Keratinocyte (primary cell): Measurements from ENCODE around the gene ARMS2. TPM values are rescaled to one million over a fixed set of nuclear protein-coding genes. Genes with fewer than 3 reads are reported as not detected.

Experiments used
- DNase-seq: peaks from one replicate; pipeline ENCODE4 v3.0.0-alpha.2; 2011; ENCODE audit warnings: low read depth, missing footprints, low spot score
- FAIRE-seq: peaks from 2 replicates; lab custom pipeline; 2011; peaks lifted over from hg19 to GRCh38; lab: Jason Lieb, UNC
- H2AFZ ChIP-seq: 2 replicates; pipeline ENCODE4 v1.6.0; 2012; ENCODE audit warnings: low read length, control low read depth, inconsistent platforms; ENCODE audit not compliant: control insufficient read depth
- H3K27ac ChIP-seq: 2 replicates; pipeline ENCODE4 v1.5.1; 2011; ENCODE audit warnings: low read length; ENCODE audit not compliant: control insufficient read depth, insufficient read depth
- H3K27me3 ChIP-seq: 3 replicates; pipeline ENCODE4 v1.6.0; 2011; ENCODE audit warnings: low read length; ENCODE audit not compliant: control insufficient read depth, insufficient read depth; ENCODE audit errors: extremely low read depth
- H3K36me3 ChIP-seq, 2 experiments: 2 replicates in 1 of 2; 3 replicates in 1 of 2; pipeline ENCODE4 v1.5.1; 2011; ENCODE audit warnings: low read length in 2 of 2, mild to moderate bottlenecking in 1 of 2; ENCODE audit not compliant: control insufficient read depth in 2 of 2, insufficient read depth in 2 of 2; ENCODE audit errors: extremely low read depth in 1 of 2
- H3K4me1 ChIP-seq: 3 replicates; pipeline ENCODE4 v1.5.1; 2011; ENCODE audit warnings: low read length; ENCODE audit not compliant: control insufficient read depth, insufficient read depth; ENCODE audit errors: extremely low read depth
- H3K4me2 ChIP-seq: 3 replicates; pipeline ENCODE4 v1.6.0; 2011; ENCODE audit warnings: low read depth, low read length; ENCODE audit not compliant: control insufficient read depth, insufficient read depth; ENCODE audit errors: extremely low read depth
- H3K4me3 ChIP-seq, 3 experiments: fragments of 200-600 bp in 1 of 3; sonication (generic) in 1 of 3; 2 replicates in 2 of 3; 3 replicates in 1 of 3; pipeline ENCODE4 v1.5.1; 2011 to 2016; ENCODE audit warnings: low read length in 3 of 3, mild to moderate bottlenecking in 3 of 3, control low read depth in 2 of 3, inconsistent platforms in 1 of 3, low read depth in 1 of 3, mixed read lengths in 1 of 3, mixed run types in 1 of 3, moderate library complexity in 1 of 3; ENCODE audit not compliant: control insufficient read depth in 2 of 3, insufficient read depth in 2 of 3; ENCODE audit errors: extremely low read depth in 1 of 3
- H3K79me2 ChIP-seq: 2 replicates; pipeline ENCODE4 v1.6.0; 2012; ENCODE audit warnings: low read length; ENCODE audit not compliant: control insufficient read depth, insufficient read depth
- H3K9ac ChIP-seq: 3 replicates; pipeline ENCODE4 v1.6.0; 2011; ENCODE audit warnings: low read length; ENCODE audit not compliant: control insufficient read depth, insufficient read depth; ENCODE audit errors: extremely low read depth
- H3K9me1 ChIP-seq: 3 replicates; pipeline ENCODE4 v1.6.0; 2011; ENCODE audit warnings: low read length; ENCODE audit not compliant: control insufficient read depth, insufficient read depth; ENCODE audit errors: extremely low read depth
- H3K9me3 ChIP-seq: 2 replicates; pipeline ENCODE4 v1.5.1; 2012; ENCODE audit warnings: low read depth, low read length; ENCODE audit not compliant: control insufficient read depth
- H4K20me1 ChIP-seq: 3 replicates; pipeline ENCODE4 v1.6.0; 2011; ENCODE audit warnings: low read length; ENCODE audit not compliant: control insufficient read depth, insufficient read depth; ENCODE audit errors: extremely low read depth
- CTCF ChIP-seq, 3 experiments: IDR thresholded peaks in 1 of 3; conservative IDR thresholded peaks in 1 of 3; optimal IDR thresholded peaks in 1 of 3; 2 replicates in 2 of 3; 3 replicates in 1 of 3; pipeline versions ENCODE3 to v1.5.1; 2011; ENCODE audit warnings: low read length in 3 of 3, mild to moderate bottlenecking in 3 of 3, moderate library complexity in 2 of 3, control low read depth in 1 of 3, inconsistent platforms in 1 of 3; ENCODE audit not compliant: insufficient read depth in 2 of 3; ENCODE audit errors: extremely low read depth in 1 of 3
- EZH2 ChIP-seq: IDR thresholded peaks from one replicate; pipeline ENCODE4 v1.6.1; 2012; ENCODE audit warnings: inconsistent platforms, mild to moderate bottlenecking, low read length, moderate library complexity
- dilution Hi-C: fragments of 300-500 bp; cut with MboI; formaldehyde crosslinking; loops from one replicate; pipeline ENCODE4 v1.7.0; 2020; ENCODE audit warnings: low sequenced_read_pairs; ENCODE audit not compliant: extremely low pct_ligation_motif_present
- polyA plus RNA-seq, 5 experiments: library from polyadenylated mRNA; depleted of rRNA in 3 of 5; stranded (reverse) in 3 of 5; stranded (forward) in 1 of 5; unstranded in 1 of 5; fragments of >200 nt; gene quantifications; 1 replicate in 1 of 5; 2 replicates in 3 of 5; 3 replicates in 1 of 5; pipeline versions ENCODE4 v1.2.1 to v1.2.3, GENCODE V29; 2011 to 2012; ENCODE audit warnings: missing spikeins in 2 of 5, low read depth in 1 of 5, low replicate concordance in 1 of 5

The ARMS2 gene
- polyA plus RNA-seq, 1 donor (not counting 4 experiments of a cell fraction or from before 2014, with no cell fraction given) = 0.08 TPM

- peak overlapping the region; percentile 25 for H3K4me2 ChIP-seq
- no peaks in the 10 kb centered on the region for H3K9me1 ChIP-seq
Observed at GRCh38 chr10:122492999-122493481, 38.6 kb downstream of the ARMS2 start.

GRCh38 chr10:122493761-122494160 is 39.3 kb downstream of the ARMS2 start:
- Histone ChIP-seq H3K9me1 (no peaks in the 10 kb centered on the region), H3K4me3 (peak overlapping the region in 2 of 3 experiments; percentile 21 to 32), H3K27ac (peak overlapping the region; percentile 23), H3K36me3 (peaks cover 4 to 6% of the 10 kb centered on the region in 2 experiments), H3K79me2 (peaks cover 5% of the 10 kb centered on the region), H3K9me3 (no peaks in the 10 kb centered on the region), H4K20me1 (no peaks in the 10 kb centered on the region), H3K4me2 (peak overlapping the region; percentile 44), H3K27me3 (no peaks in the 10 kb centered on the region), H3K4me1 (peaks cover 61% of the 10 kb centered on the region), H3K9ac (no peak overlapping the region), H2AFZ (no peak overlapping the region)
- DNase-seq (no peak), FAIRE-seq (no peak)
- dilution Hi-C loops = no loop called here
- TF ChIP-seq CTCF (optimal IDR thresholded peaks at IDR 0.05 in 1 of 3, IDR thresholded peaks at IDR 0.05 in 1 of 3, conservative IDR thresholded peaks at IDR 0.05 in 1 of 3; ENCODE audit: extremely low read depth in 1 of 3, insufficient read depth in 2 of 3, low read length in 3 of 3) = no peak
- no peak for TF ChIP-seq EZH2

More at GRCh38 chr10:122492999-122493481, 38.6 kb downstream of the ARMS2 start:
- TF ChIP-seq CTCF (optimal IDR thresholded peaks at IDR 0.05 in 1 of 3, IDR thresholded peaks at IDR 0.05 in 1 of 3, conservative IDR thresholded peaks at IDR 0.05 in 1 of 3; ENCODE audit: extremely low read depth in 1 of 3, insufficient read depth in 2 of 3, low read length in 3 of 3) (no peak), EZH2 (no peak)
- H3K79me2 ChIP-seq = peaks cover 5% of the 10 kb centered on the region
- H3K27me3 ChIP-seq = no peaks in the 10 kb centered on the region
- peaks cover 61% of the 10 kb centered on the region for H3K4me1 ChIP-seq
- H4K20me1 ChIP-seq = no peaks in the 10 kb centered on the region
- DNase-seq (no peak), FAIRE-seq (peak; percentile 89)
- dilution Hi-C loops = no loop called here
- H3K27ac ChIP-seq = no peak overlapping the region
- H2AFZ ChIP-seq = no peak overlapping the region
- no peak overlapping the region for H3K9ac ChIP-seq
- no peak overlapping the region for H3K4me3 ChIP-seq
- no peaks in the 10 kb centered on the region for H3K9me3 ChIP-seq
- peaks cover 4 to 6% of the 10 kb centered on the region in 2 experiments for H3K36me3 ChIP-seq
